Stomach (tissue), 4 donors: ENCODE measurements around the gene B4GALNT1.

Experiments used
- CTCF ChIP-seq, 7 experiments: fragments of 450-650 bp in 4 of 7; fragments of 200-600 bp in 3 of 7; sonication (generic) in 3 of 7; IDR thresholded peaks; one replicate each; pipeline ENCODE4 v1.5.1; 2016 to 2019; ENCODE audit warnings: antibody characterized with exemption in 7 of 7, control low read depth in 2 of 7, mild to moderate bottlenecking in 1 of 7
- POLR2A ChIP-seq, 4 donors: fragments of 450-650 bp; IDR thresholded peaks; one replicate each; pipeline ENCODE4 v1.6.1; 2016; ENCODE audit warnings: antibody characterized with exemption in 4 of 4, control low read depth in 2 of 4, mild to moderate bottlenecking in 1 of 4, moderate library complexity in 1 of 4

DNA sequence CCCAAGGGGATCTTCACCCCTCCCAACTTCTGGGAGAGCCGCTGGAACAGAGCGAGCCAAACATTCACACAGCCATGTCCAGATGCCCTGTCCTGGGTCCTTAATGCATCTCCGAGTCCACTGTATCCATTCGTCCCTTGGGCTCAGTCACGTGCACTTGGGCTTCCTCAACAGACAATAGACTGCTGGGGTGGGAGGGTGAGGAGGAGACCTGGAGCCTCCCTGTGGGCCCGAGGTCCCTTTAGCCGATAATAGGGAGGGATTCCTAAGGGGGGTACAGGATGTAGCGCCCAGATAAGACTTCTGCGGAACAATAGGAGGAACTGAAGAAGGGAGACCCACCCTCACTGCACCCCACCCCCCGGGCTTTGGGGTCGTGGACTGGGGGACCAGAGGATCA, 15.1 kb downstream of the B4GALNT1 start:
- no peak for TF ChIP-seq CTCF (IDR thresholded peaks at IDR 0.05)
- no peak for TF ChIP-seq POLR2A (IDR thresholded peaks at IDR 0.05)
